ENCODE data around the gene CTNNA1.

CTNNA1 gene

GRCh38 chr5:138725153-138725817 is 27.9 kb upstream of the CTNNA1 start (continued):
- no peak for TF ChIP-seq ZNF76 (tag by site-specific recombination; IDR thresholded peaks at IDR 0.05; ENCODE audit: borderline replicate concordance, low read depth)
- TF ChIP-seq HOXC10 (CRISPR knock-in tag; IDR thresholded peaks at IDR 0.05), result no peak
- no peak for TF ChIP-seq ZNF645 (tag by site-specific recombination; IDR thresholded peaks at IDR 0.05)
- TF ChIP-seq, protein P1, sequence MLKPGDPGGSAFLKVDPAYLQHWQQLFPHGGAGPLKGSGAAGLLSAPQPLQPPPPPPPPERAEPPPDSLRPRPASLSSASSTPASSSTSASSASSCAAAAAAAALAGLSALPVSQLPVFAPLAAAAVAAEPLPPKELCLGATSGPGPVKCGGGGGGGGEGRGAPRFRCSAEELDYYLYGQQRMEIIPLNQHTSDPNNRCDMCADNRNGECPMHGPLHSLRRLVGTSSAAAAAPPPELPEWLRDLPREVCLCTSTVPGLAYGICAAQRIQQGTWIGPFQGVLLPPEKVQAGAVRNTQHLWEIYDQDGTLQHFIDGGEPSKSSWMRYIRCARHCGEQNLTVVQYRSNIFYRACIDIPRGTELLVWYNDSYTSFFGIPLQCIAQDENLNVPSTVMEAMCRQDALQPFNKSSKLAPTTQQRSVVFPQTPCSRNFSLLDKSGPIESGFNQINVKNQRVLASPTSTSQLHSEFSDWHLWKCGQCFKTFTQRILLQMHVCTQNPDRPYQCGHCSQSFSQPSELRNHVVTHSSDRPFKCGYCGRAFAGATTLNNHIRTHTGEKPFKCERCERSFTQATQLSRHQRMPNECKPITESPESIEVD (tag by site-specific recombination; IDR thresholded peaks at IDR 0.05), result peak; percentile 92
- TF ChIP-seq YY2 (tag by site-specific recombination; IDR thresholded peaks at IDR 0.05), result no peak
- TF ChIP-seq ZNF221 (tag by site-specific recombination; IDR thresholded peaks at IDR 0.05; ENCODE audit: borderline replicate concordance), result no peak
- TF ChIP-seq ZIC2 (tag by site-specific recombination; IDR thresholded peaks at IDR 0.05), result peak; percentile 95
- no peak for TF ChIP-seq ZNF335 (tag by site-specific recombination; conservative IDR thresholded peaks at IDR 0.05)
- TF ChIP-seq, protein P2, sequence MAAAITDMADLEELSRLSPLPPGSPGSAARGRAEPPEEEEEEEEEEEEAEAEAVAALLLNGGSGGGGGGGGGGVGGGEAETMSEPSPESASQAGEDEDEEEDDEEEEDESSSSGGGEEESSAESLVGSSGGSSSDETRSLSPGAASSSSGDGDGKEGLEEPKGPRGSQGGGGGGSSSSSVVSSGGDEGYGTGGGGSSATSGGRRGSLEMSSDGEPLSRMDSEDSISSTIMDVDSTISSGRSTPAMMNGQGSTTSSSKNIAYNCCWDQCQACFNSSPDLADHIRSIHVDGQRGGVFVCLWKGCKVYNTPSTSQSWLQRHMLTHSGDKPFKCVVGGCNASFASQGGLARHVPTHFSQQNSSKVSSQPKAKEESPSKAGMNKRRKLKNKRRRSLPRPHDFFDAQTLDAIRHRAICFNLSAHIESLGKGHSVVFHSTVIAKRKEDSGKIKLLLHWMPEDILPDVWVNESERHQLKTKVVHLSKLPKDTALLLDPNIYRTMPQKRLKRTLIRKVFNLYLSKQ (tag by site-specific recombination; IDR thresholded peaks at IDR 0.05; ENCODE audit: borderline replicate concordance), result no peak
- TF ChIP-seq SP7 (tag by site-specific recombination; IDR thresholded peaks at IDR 0.05), result peak; percentile 49; the same call in 1 of the 2 replicates
- TF ChIP-seq ZBTB20 (tag by site-specific recombination; IDR thresholded peaks at IDR 0.05), result 0 out of 2 replicates have a peak, but pooled peaks have one; percentile 19
- peak; percentile 51; the same call in 1 of the 2 replicates for TF ChIP-seq ZBTB44 (tag by site-specific recombination; IDR thresholded peaks at IDR 0.05)
- TF ChIP-seq ZNF2 (tag by site-specific recombination; IDR thresholded peaks at IDR 0.05), result no peak
- TF ChIP-seq, protein P3, sequence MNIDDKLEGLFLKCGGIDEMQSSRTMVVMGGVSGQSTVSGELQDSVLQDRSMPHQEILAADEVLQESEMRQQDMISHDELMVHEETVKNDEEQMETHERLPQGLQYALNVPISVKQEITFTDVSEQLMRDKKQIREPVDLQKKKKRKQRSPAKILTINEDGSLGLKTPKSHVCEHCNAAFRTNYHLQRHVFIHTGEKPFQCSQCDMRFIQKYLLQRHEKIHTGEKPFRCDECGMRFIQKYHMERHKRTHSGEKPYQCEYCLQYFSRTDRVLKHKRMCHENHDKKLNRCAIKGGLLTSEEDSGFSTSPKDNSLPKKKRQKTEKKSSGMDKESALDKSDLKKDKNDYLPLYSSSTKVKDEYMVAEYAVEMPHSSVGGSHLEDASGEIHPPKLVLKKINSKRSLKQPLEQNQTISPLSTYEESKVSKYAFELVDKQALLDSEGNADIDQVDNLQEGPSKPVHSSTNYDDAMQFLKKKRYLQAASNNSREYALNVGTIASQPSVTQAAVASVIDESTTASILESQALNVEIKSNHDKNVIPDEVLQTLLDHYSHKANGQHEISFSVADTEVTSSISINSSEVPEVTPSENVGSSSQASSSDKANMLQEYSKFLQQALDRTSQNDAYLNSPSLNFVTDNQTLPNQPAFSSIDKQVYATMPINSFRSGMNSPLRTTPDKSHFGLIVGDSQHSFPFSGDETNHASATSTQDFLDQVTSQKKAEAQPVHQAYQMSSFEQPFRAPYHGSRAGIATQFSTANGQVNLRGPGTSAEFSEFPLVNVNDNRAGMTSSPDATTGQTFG (tag by site-specific recombination; IDR thresholded peaks at IDR 0.05; ENCODE audit: borderline replicate concordance), result no peak
- TF ChIP-seq, protein P4, sequence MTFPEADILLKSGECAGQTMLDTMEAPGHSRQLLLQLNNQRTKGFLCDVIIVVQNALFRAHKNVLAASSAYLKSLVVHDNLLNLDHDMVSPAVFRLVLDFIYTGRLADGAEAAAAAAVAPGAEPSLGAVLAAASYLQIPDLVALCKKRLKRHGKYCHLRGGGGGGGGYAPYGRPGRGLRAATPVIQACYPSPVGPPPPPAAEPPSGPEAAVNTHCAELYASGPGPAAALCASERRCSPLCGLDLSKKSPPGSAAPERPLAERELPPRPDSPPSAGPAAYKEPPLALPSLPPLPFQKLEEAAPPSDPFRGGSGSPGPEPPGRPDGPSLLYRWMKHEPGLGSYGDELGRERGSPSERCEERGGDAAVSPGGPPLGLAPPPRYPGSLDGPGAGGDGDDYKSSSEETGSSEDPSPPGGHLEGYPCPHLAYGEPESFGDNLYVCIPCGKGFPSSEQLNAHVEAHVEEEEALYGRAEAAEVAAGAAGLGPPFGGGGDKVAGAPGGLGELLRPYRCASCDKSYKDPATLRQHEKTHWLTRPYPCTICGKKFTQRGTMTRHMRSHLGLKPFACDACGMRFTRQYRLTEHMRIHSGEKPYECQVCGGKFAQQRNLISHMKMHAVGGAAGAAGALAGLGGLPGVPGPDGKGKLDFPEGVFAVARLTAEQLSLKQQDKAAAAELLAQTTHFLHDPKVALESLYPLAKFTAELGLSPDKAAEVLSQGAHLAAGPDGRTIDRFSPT (tag by site-specific recombination; IDR thresholded peaks at IDR 0.05), result no peak
- peak; percentile 47 for TF ChIP-seq ZFHX2 (tag by site-specific recombination; conservative IDR thresholded peaks at IDR 0.05)
- no peak for TF ChIP-seq YY1 (tag by site-specific recombination; IDR thresholded peaks at IDR 0.05)
- TF ChIP-seq, protein P5, sequence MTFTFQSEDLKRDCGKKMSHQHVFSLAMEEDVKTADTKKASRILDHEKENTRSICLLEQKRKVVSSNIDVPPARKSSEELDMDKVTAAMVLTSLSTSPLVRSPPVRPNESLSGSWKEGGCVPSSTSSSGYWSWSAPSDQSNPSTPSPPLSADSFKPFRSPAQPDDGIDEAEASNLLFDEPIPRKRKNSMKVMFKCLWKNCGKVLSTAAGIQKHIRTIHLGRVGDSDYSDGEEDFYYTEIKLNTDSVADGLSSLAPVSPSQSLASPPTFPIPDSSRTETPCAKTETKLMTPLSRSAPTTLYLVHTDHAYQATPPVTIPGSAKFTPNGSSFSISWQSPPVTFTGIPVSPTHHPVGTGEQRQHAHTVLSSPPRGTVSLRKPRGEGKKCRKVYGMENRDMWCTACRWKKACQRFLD (tag by site-specific recombination; IDR thresholded peaks at IDR 0.05), result no peak
- no peak for TF ChIP-seq ZNF548 (tag by site-specific recombination; IDR thresholded peaks at IDR 0.05)
- no peak for TF ChIP-seq HOXD13 (CRISPR knock-in tag; IDR thresholded peaks at IDR 0.05; ENCODE audit: borderline replicate concordance)
- no peak for TF ChIP-seq ZNF280D (tag by site-specific recombination; IDR thresholded peaks at IDR 0.05)
- TF ChIP-seq ZNF24 (tag by site-specific recombination; IDR thresholded peaks at IDR 0.05), result peak; percentile 81; the same call in 1 of the 2 replicates
- no peak for TF ChIP-seq ZNF426 (tag by site-specific recombination; IDR thresholded peaks at IDR 0.05)

Data from HEK293 (cell line).